IPS-18c (cell line): ENCODE measurements around the gene ALPG.
A peak's percentile ranks its signal among the peaks of the same experiment; 100 is the strongest.
"Not testable (repeated sequence)": the region's sequence is repeated elsewhere in the genome, so short reads cannot be mapped to it uniquely, and the experiment has no call there.

ENCODE experiments used
- H3K4me3 ChIP-seq: 2 replicates; pipeline ENCODE4 v1.7.0; 2013; ENCODE audit warnings: low read depth, mild to moderate bottlenecking, low read length, moderate library complexity; ENCODE audit not compliant: insufficient read depth
- H3K9me3 ChIP-seq: one replicate; pipeline ENCODE4 v1.6.1; 2013; ENCODE audit warnings: mild to moderate bottlenecking, low read length, moderate library complexity; ENCODE audit not compliant: control insufficient read depth, insufficient read depth

ALPG gene

GRCh38 chr2:232387451-232388171, 19.0 kb upstream of the ALPG start:
- Histone ChIP-seq H3K4me3 (peak overlapping the region; percentile 31; the same call in 1 of the 2 replicates), H3K9me3 (no peaks in the 10 kb centered on the region)

- Histone ChIP-seq H3K4me3 (peak overlapping the region; percentile 20), H3K9me3 (no peaks in the 10 kb centered on the region)
Observed at GRCh38 chr2:232388324-232388891, 18.2 kb upstream of the ALPG start.

- Histone ChIP-seq H3K4me3 (no peak overlapping the region), H3K9me3 (no peaks in the 10 kb centered on the region)
Observed at GRCh38 chr2:232389327-232389726, 17.3 kb upstream of the ALPG start.

GRCh38 chr2:232390661-232391060, 16.0 kb upstream of the ALPG start:
- Histone ChIP-seq H3K9me3 (no peaks in the 10 kb centered on the region), H3K4me3 (no peak overlapping the region)

- H3K9me3 ChIP-seq, result no peaks in the 10 kb centered on the region
Observed at GRCh38 chr2:232393556-232393955, 13.1 kb upstream of the ALPG start.

GRCh38 chr2:232394431-232394830, 12.2 kb upstream of the ALPG start:
- H3K9me3 ChIP-seq, H3K4me3 ChIP-seq: not testable (repeated sequence)

More at GRCh38 chr2:232393556-232393955, 13.1 kb upstream of the ALPG start:
- H3K4me3 ChIP-seq, result no peak overlapping the region

- H3K4me3 ChIP-seq, result no peak overlapping the region
Observed at GRCh38 chr2:232395586-232395985, 11.1 kb upstream of the ALPG start.

GRCh38 chr2:232396683-232397082, 10.0 kb upstream of the ALPG start:
- Histone ChIP-seq H3K9me3 (no peaks in the 10 kb centered on the region), H3K4me3 (no peak overlapping the region)

More at GRCh38 chr2:232395586-232395985, 11.1 kb upstream of the ALPG start:
- no peaks in the 10 kb centered on the region for H3K9me3 ChIP-seq

- H3K9me3 ChIP-seq, result peaks cover 2% of the 10 kb centered on the region
- H3K4me3 ChIP-seq, result no peak overlapping the region
Observed at GRCh38 chr2:232398293-232399034, 8.2 kb upstream of the ALPG start.

GRCh38 chr2:232400256-232401015, 6.2 kb upstream of the ALPG start:
- Histone ChIP-seq H3K4me3 (no peak overlapping the region), H3K9me3 (peaks cover 2% of the 10 kb centered on the region)

- Histone ChIP-seq H3K4me3 (no peak overlapping the region), H3K9me3 (peaks cover 2% of the 10 kb centered on the region)
Observed at GRCh38 chr2:232402518-232402917, 4.1 kb upstream of the ALPG start.

- peaks cover 2% of the 10 kb centered on the region for H3K9me3 ChIP-seq
- no peak overlapping the region for H3K4me3 ChIP-seq
Observed at GRCh38 chr2:232405943-232406510, 617 bp upstream of the ALPG start.

GRCh38 chr2:232407428-232408150, 945 bp downstream of the ALPG start:
- not testable (repeated sequence) for H3K9me3 ChIP-seq, H3K4me3 ChIP-seq

GRCh38 chr2:232408269-232408668, 1.6 kb downstream of the ALPG start:
- H3K4me3 ChIP-seq, H3K9me3 ChIP-seq: not testable (repeated sequence)

GRCh38 chr2:232409617-232410016, 3.0 kb downstream of the ALPG start:
- not testable (repeated sequence) for H3K4me3 ChIP-seq, H3K9me3 ChIP-seq

- Histone ChIP-seq H3K4me3 (no peak overlapping the region), H3K9me3 (peaks cover 4% of the 10 kb centered on the region)
Observed at GRCh38 chr2:232410238-232410900, 3.7 kb downstream of the ALPG start.
